ENCODE measurements around the gene TREH.
A peak's percentile ranks its signal among the peaks of the same experiment; 100 is the strongest.
"Not testable (repeated sequence)": the region's sequence is repeated elsewhere in the genome, so short reads cannot be mapped to it uniquely, and the experiment has no call there.

TREH gene, protein sequence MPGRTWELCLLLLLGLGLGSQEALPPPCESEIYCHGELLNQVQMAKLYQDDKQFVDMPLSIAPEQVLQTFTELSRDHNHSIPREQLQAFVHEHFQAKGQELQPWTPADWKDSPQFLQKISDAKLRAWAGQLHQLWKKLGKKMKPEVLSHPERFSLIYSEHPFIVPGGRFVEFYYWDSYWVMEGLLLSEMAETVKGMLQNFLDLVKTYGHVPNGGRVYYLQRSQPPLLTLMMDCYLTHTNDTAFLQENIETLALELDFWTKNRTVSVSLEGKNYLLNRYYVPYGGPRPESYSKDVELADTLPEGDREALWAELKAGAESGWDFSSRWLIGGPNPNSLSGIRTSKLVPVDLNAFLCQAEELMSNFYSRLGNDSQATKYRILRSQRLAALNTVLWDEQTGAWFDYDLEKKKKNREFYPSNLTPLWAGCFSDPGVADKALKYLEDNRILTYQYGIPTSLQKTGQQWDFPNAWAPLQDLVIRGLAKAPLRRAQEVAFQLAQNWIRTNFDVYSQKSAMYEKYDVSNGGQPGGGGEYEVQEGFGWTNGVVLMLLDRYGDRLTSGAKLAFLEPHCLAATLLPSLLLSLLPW

DNA sequence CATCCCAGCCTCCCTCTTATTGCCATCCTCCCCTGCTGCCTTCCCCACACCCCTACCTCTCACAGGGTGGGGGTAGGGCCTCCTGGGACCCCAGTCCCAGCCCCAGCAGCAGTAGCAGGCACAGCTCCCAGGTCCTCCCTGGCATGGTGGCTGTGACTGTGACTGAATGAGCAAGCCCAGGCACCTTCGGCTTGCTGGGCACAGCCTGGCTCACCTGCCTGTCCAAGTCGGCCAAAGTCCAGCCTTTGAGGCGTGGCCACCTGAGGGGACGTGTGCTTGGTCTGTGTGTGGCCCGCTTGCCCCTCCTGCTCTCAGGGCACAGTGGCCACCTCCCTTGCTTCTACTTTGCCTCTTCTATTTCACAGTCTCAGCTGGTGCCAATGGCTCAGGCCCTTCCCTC is at the start of gene TREH:
Gene TREH, minus strand, starts transcription at position 168 of the 400 bp plus-strand sequence. Its CDS starts 23 bp downstream, at position 145.
- DNase-seq (ENCODE audit: low spot score), result no peak

DNA sequence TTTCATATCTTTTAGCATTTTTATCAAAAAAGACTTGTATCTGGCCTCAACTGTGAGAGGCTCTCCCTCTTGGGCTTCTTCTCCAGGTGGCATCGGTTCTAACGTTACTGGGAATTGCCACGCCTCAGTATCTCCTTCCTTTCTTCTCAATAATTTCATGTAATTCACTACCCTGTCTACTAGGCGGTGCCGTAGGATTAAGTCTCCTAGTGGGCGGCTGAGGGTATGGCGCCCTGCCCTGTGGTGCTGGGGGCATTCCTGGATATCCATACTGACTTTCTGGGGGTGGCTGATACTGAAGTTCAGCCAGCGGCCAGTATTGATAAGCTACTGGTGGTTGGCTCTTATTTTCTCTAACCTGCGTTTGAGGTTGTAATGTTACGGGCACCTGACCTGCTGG is 48.7 kb upstream of the TREH start:
- not testable (repeated sequence) for FAIRE-seq; DNase-seq (ENCODE audit: low spot score)

More for the DNA sequence above, at the start of gene TREH:
- FAIRE-seq, result no peak

DNA sequence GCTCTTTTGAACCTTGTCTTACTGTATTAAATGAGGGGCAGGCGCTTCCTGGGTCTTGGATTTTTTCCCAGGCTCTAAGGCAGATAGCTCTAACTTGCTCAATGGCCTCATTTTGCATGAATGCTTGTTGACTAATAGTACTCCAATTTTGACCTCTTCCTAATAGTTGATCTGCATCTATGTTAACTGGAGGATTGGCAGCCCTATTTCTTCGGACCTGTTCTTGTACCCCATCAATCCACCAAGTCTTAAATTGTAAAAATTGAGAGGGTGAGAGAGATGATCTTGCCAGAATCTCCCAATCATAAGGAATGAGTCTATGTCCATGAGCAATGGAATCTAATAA is 48.2 kb upstream of the TREH start:
- FAIRE-seq; DNase-seq (ENCODE audit: low spot score): not testable (repeated sequence)

DNA sequence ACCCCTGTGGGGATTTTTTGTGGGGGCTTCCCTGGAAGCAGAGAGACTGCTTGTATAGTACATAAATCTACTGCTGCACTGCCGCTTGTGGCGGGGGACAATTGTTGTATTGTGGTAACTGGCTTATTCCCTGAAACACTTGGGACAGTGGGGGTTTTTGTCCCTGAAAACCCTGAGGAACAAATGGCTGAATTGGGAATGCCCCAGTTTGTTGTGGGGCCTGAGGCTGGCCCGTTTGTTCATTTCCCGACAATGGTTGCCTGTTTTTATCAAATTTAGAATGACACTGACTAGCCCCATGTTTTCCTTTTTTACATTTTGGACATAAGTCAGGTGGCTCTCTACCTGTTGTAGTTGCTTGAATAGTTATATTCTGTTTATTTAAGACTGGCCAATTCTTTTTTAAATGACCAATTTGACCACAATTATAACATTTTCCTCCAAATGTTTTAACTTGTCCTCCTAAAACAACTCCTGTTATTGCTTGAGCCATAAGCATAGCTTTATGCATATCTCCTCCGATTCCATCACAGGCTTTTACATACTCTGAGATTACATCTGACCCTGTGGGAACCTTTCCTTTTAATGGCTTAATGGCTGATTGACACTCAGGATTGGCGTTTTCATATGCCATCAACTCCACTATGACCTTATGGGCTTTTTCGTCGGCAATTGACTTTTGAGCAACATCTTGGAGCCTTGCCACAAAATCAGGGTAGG is 47.7 kb upstream of the TREH start:
- not testable (repeated sequence) for DNase-seq (ENCODE audit: low spot score); FAIRE-seq

DNA sequence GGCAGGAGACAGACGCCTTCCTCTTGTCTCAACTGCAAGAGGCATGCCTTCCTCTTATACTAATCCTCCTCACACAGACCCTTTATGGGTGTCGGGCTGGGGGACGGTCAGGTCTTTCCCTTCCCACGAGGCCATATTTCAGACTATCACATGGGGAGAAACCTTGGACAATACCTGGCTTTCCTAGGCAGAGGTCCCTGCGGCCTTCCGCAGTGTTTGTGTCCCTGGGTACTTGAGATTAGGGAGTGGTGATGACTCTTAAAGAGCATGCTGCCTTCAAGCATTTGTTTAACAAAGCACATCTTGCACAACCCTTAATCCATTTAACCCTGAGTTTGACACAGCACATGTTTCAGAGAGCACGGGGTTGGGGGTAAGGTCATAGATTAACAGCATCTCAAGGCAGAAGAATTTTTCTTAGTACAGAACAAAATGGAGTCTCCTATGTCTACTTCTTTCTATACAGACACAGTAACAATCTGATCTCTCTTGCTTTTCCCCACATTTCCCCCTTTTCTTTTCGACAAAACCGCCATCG is 42.1 kb upstream of the TREH start:
- DNase-seq (ENCODE audit: low spot score); FAIRE-seq: not testable (repeated sequence)

DNA sequence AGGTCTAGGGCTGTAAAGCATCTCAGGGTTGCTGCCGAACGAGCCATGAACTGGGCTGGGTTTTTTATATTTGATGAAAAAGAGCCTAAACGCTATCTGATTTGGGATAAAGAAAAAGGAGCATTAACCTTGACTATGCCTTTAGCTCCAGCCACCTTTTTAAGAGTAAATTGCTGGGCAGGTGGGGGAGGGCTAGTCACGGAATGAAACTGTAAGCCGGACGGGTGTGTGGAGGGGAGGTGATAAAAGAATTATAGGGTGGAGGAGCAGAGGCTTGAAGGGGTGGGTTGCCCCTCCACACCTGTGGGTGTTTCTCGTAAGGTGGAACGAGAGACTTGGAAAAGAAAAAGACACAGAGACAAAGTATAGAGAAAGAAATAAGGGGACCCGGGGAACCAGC is 41.3 kb upstream of the TREH start:
- DNase-seq (ENCODE audit: low spot score), result not testable (repeated sequence)

DNA sequence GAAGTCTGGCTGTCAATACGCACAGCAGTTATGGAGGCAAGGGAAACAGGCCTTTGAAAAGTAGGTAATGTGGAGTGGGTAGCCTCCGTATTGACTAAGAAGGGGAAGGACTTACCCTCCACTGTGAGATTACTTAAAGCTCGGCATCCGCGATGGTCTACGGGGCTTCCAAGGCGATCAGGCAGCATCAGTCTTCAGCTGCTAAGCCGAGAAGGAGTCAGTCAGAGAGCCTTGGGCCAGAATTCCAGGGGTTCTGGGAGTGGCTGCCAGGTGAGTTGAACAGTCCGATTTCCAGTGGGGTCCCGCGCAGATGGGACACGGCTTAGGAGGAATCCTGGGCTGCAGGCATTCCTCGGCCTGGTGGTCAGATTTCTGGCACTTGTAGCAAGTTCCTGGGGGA is 40.6 kb upstream of the TREH start:
- DNase-seq (ENCODE audit: low spot score); FAIRE-seq: not testable (repeated sequence)

More for the DNA sequence above, 41.3 kb upstream of the TREH start:
- FAIRE-seq, result not testable (repeated sequence)

DNA sequence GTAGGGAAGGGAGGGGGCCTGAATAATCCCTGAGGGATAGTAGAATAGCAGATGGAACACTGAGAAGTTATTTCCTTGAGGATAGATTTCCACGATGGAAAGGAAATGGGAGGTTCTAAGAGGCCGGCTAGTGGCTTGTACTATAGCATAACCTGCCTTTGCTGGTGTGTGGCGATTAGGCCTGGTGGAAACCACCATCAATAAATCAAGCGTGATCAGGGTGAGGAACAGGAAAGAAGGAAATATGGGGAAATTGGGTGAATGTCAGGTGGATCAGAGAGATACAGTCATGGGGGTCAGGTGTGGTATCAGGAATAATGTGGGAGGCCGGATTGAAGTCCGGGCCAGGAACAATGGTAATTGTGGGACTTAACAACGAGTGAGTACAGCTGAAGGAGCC is 39.1 kb upstream of the TREH start:
- not testable (repeated sequence) for FAIRE-seq

DNA sequence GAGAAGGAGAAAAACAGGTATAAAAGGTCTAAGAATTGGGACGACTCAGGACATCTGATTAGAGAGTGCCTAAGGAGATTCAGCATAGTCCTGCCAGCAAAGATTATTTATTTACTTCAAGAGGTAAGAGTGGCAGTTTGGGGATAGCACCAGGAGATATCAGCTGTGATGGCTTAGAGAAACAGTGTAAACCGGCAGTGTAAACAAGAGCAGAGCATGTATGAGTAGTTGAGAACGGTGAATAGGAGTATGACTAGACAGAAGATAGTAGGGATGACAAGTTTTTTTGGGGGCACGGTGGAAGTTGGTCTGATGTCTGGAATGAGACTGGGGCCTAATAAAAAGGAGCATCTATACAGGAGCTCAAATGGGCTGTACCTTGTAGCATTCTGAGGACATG is 38.3 kb upstream of the TREH start:
- not testable (repeated sequence) for DNase-seq (ENCODE audit: low spot score); FAIRE-seq

More for the DNA sequence above, 39.1 kb upstream of the TREH start:
- not testable (repeated sequence) for DNase-seq (ENCODE audit: low spot score)

DNA sequence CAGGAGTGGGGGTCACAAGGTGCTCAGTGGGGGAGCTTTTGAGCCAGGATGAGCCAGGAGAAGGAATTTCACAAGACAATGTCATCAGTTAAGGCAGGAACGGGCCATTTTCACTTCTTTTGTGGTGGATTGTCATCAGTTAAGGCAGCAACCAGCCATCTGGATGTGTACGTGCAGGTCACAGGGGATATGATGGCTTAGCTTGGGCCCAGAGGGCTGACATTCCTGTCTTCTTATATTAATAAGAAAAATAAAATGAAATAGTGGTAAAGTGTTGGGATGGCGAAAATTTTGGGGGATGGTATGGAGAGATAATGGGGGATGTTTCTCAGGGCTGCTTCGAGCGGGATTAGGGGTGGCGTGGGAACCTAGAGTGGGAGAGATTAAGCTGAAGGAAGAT is 37.8 kb upstream of the TREH start:
- DNase-seq (ENCODE audit: low spot score); FAIRE-seq: not testable (repeated sequence)

DNA sequence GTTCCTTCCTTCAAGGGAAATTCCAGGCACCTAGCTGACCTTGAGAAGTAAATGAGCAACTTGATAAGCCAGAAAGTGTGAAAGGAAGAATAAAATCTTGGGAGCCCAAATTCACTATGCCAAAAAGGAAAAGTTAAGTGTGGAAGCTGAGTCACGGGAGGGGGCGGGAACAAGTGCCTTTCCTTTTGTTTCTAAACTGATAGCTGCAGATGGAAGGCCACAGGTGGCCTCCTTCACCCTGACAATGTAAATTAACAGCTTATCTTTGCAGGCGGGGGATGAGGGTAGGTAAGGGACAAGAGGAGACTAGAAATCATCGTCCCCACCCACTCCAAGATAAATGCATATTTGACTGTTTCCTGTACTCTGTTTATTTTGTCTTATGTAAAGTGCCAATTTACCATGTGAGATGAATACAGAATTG is 36.4 kb upstream of the TREH start:
- DNase-seq (ENCODE audit: low spot score) (no peak), FAIRE-seq (no peak)

DNA sequence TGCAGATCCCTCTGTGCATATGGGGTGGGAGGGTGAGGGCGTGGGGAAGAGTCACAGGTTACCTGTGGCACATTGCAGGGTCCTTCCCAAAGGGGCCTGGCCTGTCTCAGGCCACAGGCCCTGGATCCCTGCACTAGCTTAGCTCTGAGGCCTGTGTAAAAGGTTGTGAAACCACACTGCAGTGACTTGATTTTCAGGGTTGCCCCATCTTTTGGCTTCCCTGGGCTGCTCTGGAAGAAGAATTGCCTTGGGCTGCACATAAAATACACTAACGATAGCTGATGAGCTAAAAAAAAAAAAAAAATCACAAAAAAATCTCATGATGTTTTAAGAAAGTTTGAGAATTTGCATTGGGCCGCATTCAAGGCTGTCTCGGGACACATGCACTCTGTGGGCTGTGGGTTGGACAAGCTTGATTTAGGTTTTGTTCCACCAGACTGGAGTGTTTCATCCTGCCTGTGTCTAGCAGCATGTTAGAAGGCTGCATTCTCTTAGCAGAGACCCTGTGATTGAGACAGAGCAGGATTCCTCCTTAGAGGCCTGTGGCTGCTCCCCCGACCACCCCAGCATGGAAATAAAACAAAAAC is 35.9 kb upstream of the TREH start:
- FAIRE-seq (no peak), DNase-seq (ENCODE audit: low spot score) (no peak)

DNA sequence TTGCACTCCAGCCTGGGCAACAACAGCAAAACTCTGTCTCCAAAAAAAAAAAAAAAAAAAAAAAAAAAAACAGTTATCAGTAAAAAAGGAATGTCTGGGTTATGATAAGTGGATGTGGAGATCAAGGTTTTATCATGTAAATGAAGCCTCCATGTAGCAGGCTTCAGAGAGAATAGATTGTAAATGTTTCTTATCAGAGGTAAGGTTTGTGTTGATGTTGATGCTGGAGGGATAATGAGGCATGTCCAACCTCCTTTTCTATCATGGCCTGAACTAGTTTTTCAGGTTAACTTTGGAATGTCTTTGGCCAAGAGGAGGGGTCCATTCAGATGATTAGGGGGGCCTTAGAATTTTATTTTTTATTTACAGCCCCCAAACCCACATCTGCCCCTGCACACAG is 35.4 kb upstream of the TREH start:
- DNase-seq (ENCODE audit: low spot score), result no peak
- FAIRE-seq, result no peak

DNA sequence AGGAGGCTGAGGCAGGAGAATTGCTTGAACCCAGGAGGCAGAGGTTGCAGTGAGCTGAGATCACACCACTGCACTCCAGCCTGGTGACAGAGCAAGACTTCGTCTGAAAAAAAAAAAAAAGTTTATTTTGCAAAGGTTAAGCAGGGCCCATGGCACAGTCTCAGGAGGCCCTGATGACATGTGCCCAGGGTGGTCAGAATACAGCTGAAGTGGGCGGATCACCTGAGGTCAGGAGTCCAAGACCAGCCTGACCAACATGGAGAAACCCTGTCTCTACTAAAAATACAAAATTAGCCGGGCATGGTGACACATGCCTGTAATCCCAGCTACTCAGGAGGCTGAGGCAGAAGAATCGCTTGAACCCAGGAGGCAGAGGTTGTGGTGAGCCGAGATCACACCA is 35.0 kb upstream of the TREH start:
- not testable (repeated sequence) for DNase-seq (ENCODE audit: low spot score); FAIRE-seq

DNA sequence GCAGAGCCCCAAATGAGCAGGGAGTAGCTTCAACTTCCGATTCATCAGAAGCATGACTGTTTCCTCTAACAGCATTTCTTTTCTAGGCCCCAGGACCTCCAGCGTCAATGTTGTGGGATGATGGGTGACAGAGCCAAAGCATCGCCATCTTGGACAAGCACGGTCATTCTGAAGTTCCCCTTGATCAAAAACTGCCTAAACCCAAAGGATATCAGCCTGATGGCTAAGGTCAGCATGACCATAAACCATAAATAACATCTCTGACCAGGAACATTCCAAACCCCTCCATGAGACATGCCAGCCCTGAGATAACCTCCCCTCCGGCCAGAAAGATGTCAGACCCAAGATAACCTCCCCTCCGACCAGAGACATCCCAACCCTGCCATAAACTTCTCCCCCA is 28.8 kb upstream of the TREH start:
- DNase-seq (ENCODE audit: low spot score), result no peak
- no peak for FAIRE-seq

DNA sequence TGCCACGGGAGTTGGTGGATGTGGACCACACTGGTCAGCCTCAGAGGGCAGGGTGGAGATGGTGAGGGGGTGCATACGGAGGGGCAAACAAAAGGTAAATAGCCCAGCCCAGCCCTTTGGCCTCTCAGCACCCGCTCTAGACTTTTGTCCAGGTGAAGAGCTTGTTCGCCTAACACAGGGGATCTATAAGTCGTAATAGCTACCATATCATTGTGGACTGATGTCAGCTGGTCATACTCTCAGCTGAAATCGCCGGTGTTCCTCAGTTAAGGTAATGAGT is 27.0 kb upstream of the TREH start:
- FAIRE-seq (no peak), DNase-seq (ENCODE audit: low spot score) (no peak)

DNA sequence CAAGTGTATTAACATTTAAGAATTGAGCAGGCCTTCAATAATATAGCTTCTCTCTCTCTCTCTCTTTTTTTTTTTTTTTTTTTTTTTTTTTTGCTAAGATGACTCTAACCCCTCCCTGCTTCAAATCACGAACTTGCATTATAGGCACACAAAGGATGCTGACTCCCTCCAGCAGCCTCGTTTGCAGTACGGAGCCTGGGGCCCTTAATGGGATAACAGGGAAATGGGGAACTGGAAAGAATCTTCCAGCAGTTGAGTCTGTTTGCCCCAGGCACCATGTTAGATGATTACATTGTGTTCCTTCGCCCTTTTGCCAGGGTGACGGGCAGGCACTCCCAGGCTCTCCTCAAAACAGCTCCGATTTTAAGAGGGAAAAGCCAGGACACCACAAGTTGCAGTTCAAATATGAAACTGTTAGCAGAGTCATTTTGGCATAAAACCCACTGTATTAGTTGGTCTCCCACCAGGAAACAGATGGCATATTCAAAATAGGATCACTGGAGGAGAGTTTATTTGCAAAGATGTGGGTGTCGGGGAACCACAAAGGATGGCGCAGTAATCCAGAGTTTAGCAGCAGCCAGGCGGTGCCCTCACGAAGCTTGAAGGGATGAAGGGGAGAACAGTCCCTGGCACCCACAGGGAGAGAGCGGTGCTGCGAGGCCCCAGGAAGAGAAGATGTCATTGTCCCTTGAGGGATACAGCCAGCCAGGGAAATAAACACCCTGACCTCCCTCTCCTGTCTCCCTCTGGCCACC is 26.5 kb upstream of the TREH start:
- FAIRE-seq (no peak), DNase-seq (ENCODE audit: low spot score) (no peak)

DNA sequence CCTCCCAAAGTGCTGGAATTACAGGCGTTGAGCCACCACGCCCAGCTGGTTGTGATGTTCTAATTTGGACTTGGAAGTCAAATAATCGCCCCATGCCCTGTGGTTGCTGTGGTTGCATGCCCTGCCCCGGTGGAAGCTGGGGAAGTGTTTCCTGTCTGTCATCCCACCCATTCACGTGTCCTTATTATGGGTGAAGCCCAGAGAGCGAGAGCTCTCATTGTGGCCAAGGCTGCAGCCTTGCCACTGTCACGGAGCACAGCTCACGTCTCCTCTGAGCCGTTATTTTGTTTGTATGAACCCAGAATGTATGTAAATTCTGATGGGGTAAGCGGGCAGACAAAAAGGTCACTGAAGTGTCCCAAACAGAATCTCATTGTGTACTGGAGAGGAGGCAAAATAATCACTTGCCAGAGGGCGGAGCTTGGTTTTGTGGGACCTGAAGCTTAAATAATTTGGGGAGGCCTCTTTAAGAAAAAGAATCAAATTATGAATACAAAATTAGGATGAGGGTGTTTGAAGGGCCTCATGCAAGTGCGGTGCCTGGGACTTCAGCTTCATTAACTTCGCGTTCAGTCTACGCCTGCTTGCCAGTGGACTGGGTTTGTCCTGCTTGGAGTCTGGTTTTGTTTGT is 25.8 kb upstream of the TREH start:
- DNase-seq (ENCODE audit: low spot score), result peak; percentile 15
- no peak for FAIRE-seq

DNA sequence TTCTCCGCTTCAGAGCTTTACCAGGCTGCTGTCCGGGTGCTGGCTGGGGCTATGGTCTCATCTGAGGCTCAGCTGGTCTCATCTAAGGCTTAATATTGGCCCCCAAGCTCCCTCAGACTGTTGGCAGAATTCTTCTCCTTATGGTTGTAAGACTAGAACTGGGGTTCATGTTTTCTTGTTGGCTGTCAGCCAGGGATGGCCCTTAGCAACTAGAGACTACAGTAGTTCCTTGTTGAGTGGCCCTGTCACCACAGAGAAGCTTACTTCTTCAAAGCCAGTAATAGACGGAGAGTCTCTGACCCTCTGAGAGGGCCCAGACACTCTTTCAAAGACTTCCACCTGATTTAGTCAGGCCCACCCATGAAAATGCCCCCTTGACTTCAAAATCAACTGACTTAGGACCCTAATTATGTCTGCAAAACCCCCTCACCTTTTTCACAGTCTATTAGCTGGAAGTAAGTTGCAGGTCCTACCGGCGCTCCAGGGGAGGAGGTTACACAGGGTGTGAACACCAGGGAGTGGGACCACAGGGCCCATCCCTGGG is 24.2 kb upstream of the TREH start:
- DNase-seq (ENCODE audit: low spot score) (no peak), FAIRE-seq (no peak)
